Kidney capillary endothelial cell (primary cell): ENCODE results near the gene DLAT.
"Not testable (repeated sequence)": the region's sequence is repeated elsewhere in the genome, so short reads cannot be mapped to it uniquely, and the experiment has no call there.

Experiments used
- DNase-seq: peaks from one replicate; pipeline ENCODE4 v3.0.0-alpha.2; 2018; ENCODE audit warnings: low spot score

DLAT gene

GRCh38 chr11:112005422-112006094, 19.6 kb upstream of the DLAT start:
- no peak for DNase-seq

- not testable (repeated sequence) for DNase-seq
Measured at GRCh38 chr11:112006095-112006441, 19.1 kb upstream of the DLAT start.

- DNase-seq = not testable (repeated sequence)
Measured at GRCh38 chr11:112011451-112011850, 13.8 kb upstream of the DLAT start.

GRCh38 chr11:112012874-112013273, 12.3 kb upstream of the DLAT start:
- DNase-seq = no peak

GRCh38 chr11:112013497-112014164, 11.6 kb upstream of the DLAT start:
- no peak for DNase-seq

- no peak for DNase-seq
Measured at GRCh38 chr11:112016088-112016764, 9.0 kb upstream of the DLAT start.

- no peak for DNase-seq
Measured at GRCh38 chr11:112016765-112017376, 8.3 kb upstream of the DLAT start.

- no peak for DNase-seq
Measured at GRCh38 chr11:112017538-112017937, 7.7 kb upstream of the DLAT start.

GRCh38 chr11:112019066-112019465, 6.1 kb upstream of the DLAT start:
- no peak for DNase-seq

- DNase-seq = no peak
Measured at GRCh38 chr11:112023104-112023503, 2.1 kb upstream of the DLAT start.

- no peak for DNase-seq
Measured at GRCh38 chr11:112024178-112024772, 933 bp upstream of the DLAT start.

GRCh38 chr11:112025707-112026106, 499 bp downstream of the DLAT start:
- DNase-seq = peak; percentile 15

GRCh38 chr11:112026784-112027410, 1.7 kb downstream of the DLAT start:
- DNase-seq = not testable (repeated sequence)

- DNase-seq = no peak
Measured at GRCh38 chr11:112029460-112029859, 4.3 kb downstream of the DLAT start.

- DNase-seq = no peak
Measured at GRCh38 chr11:112033902-112034301, 8.7 kb downstream of the DLAT start.

GRCh38 chr11:112037527-112037926, 12.3 kb downstream of the DLAT start:
- DNase-seq = no peak

- peak; percentile 35 for DNase-seq
Measured at GRCh38 chr11:112042161-112042960, 17.2 kb downstream of the DLAT start.

GRCh38 chr11:112042961-112043304, 17.7 kb downstream of the DLAT start:
- no peak for DNase-seq

GRCh38 chr11:112044961-112045360, 19.8 kb downstream of the DLAT start:
- no peak for DNase-seq

GRCh38 chr11:112046647-112047046, 21.4 kb downstream of the DLAT start:
- DNase-seq = not testable (repeated sequence)

- DNase-seq = not testable (repeated sequence)
Measured at GRCh38 chr11:112048256-112048655, 23.0 kb downstream of the DLAT start.
